Stimulated activated CD8-positive, alpha-beta memory T cell treated with anti-CD3 and anti-CD28 coated beads, Interleukin-15, amount 100 ng/mL, for 24 hours (primary cell): ENCODE data around the gene HYKK.
"Not testable (repeated sequence)": the region's sequence is repeated elsewhere in the genome, so short reads cannot be mapped to it uniquely, and the experiment has no call there.

Source experiments
- DNase-seq: peaks from one replicate; pipeline ENCODE4 v3.0.0-alpha.2; 2020; ENCODE audit warnings: low read depth

The HYKK gene, protein sequence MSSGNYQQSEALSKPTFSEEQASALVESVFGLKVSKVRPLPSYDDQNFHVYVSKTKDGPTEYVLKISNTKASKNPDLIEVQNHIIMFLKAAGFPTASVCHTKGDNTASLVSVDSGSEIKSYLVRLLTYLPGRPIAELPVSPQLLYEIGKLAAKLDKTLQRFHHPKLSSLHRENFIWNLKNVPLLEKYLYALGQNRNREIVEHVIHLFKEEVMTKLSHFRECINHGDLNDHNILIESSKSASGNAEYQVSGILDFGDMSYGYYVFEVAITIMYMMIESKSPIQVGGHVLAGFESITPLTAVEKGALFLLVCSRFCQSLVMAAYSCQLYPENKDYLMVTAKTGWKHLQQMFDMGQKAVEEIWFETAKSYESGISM

GRCh38 chr15:78506971-78507830 lies at the start of gene HYKK:
HYKK (plus strand) TSS chr15:78507577; CDS start chr15:78513089, 5,512 bp downstream.
- DNase-seq: peak; percentile 33

DNA sequence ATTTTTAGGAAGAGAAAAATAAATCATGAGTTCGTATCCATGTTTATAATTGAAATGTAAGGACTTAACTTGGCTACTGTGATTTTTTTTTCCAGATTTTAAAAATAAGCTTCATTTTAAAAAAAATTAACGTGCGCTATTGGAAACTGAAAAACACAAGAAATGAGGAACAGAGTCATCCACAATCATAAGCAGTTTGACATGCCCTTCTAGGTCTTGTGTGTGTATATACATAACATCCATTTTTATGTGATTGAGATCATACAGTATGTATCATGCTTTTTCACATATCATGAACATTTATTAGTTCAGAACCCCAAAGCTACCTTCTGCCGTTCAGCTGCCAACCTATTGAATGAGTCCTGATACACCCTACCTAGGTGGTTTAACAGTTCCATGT lies 46.6 kb upstream of the HYKK start:
- no peak for DNase-seq

DNA sequence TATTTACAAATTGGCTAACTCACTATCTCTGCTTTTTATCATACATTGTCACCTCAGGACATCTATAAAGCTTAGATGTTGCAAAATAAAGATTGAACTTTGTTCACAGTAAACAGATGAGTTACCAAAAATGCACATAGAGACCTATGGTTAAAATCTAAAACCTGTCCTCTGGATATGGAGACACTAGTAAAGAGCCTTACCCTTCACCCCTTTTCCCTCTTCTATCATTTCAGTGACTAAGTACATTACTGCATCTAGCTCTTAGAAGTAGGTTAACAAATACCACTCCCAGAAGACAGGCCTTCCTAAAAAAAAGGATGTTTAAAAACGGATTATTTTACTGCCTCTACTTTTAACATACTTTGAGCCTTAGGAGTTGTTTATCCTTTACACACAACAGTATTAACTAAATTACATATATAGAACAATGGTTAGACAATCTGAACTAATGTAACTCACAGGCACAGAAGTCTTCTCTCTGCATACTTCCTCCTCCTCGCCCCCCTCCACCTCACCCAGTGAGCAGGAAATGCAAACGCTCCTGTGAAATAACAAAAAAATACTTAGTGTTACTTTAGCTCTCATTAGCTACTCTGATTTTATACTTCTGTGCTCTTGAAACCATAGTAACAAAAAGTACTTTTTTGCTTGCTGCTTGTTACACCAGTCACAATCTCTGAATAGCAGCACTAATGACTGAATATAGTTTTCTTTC lies 46.0 kb upstream of the HYKK start:
- DNase-seq: no peak

DNA sequence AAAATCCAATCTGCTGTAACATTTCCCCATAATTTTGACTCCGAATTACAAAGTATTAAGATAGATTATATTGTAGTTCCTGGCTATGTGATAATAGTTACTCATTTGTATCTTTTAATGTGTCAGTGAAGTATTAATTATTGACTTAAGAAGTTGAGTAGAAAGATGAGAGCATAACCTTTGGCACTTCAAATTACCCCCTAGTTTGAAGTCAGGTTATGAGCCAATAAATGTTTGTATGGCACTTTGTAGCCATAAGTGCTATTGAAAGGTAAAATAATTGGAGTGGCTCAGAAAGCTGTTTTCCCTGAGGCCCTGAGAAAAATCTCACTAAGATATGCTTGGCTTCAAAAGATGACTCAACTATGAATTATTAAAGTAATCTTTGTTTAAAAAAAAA lies 38.3 kb upstream of the HYKK start:
- no peak for DNase-seq

DNA sequence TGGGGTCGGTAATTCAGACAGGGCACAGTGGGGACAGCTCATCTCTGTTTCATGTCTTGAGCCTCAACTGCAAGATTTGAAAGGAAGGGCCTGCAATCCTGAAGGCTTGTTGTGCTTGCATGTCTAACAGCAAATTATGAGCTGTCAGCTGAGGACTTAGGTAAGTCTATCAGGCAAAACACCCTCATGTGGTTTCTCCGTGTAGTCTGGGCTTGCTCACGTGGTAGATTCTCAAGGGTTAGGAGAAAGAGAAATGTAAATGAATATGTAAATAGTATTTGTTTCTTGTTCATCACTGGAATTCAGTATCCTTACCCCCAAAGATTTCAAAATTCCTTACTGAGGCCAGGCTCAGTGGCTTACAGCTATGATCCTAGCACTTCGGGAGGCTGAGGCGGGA lies 30.1 kb upstream of the HYKK start:
- DNase-seq: no peak

DNA sequence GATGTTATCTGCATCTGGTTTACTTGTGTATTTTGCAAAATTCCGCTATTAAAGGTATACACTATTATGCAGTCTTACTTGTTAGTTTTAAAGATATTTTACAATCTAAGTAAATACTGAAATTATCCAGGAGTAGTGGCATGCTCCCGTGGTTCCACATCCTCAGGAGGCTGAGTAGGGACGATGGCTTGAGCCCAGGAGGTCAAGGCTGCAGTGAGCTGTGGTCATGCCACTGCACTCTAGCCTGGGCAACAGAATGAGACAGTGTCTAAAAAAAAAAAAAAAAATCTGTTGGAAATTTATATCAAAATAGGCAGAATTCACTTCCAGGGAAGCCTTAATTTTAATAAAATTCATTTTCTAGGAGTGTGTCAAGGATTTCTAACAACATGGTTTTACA lies 27.7 kb upstream of the HYKK start:
- no peak for DNase-seq

DNA sequence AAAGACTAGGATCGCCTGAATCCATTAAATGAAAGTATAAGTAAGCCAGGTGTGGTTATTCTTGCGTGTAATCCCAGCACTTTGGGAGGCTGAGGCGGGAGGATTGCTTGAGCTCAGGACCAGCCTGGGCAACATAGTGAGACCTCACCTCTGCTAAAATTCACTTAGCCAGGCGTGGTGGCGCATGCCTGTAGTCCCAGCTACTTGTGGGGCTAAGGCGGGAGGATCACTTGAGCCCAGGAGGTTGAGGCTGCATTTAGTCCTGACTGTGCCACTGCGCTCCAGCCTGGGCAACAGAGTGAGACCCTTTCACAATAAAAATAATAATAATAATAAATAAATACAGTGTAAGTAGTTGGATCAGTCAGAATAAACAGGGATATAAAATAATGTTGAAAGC lies 25.5 kb upstream of the HYKK start:
- no peak for DNase-seq

GRCh38 chr15:78492872-78493271 lies 14.5 kb upstream of the HYKK start:
- DNase-seq: no peak

DNA sequence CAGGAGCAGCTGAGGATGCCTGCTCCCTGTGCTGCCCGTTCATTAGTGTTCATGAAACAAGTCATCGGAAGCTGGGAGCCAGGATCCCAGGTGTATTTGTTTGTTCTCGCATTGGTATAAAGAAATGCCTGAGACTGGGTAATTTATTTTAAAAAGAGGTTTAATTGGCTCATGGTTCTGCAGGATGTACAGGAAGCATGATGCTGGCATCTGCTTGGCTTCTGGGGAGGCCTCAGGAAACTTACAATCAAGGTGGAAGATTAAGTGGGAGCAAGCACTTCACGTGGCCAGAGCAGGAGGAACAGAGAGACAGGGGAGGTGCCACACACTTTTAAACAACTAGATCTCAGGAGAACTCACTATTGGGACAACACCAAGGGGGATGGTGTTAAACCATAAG lies 5.5 kb upstream of the HYKK start:
- no peak for DNase-seq

DNA sequence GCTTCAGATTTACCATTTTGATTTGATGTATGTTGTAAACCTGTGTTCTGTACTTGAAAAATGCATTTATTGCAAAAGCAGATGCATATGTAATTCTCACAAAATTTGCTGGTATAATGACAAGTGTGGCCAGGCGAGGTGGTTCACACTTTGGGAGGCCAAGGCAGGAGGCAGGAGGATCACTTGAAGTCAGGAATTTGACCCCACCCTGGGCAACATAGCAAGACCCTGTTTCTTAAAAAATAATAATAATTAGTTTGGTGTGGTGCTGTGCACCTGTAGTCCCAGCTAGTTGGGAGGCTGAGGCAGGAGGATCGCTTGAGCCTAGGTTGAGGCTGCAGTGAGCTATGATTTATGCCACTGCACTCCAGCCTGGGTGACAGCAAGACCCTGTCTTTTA lies 4.7 kb upstream of the HYKK start:
- DNase-seq: no peak

DNA sequence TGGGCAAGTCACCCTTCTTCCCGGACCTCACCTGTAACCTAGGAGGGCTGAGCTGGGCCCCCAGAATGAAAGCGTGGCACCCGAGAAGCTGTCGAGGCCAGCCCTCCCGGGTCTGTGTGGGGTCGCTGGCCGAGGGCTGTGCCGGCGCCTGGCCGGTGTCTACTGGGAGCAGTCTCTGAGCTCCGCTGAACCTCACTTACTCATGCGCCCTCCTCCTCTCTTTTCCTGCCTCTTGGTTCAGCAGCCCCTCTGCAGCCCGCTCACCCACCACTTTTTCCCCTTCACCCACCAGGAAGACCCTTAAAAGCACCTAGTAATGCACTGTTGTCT lies 419 bp downstream of the HYKK start:
- no peak for DNase-seq

- no peak for DNase-seq
Measured at GRCh38 chr15:78508272-78508671, 895 bp downstream of the HYKK start.

DNA sequence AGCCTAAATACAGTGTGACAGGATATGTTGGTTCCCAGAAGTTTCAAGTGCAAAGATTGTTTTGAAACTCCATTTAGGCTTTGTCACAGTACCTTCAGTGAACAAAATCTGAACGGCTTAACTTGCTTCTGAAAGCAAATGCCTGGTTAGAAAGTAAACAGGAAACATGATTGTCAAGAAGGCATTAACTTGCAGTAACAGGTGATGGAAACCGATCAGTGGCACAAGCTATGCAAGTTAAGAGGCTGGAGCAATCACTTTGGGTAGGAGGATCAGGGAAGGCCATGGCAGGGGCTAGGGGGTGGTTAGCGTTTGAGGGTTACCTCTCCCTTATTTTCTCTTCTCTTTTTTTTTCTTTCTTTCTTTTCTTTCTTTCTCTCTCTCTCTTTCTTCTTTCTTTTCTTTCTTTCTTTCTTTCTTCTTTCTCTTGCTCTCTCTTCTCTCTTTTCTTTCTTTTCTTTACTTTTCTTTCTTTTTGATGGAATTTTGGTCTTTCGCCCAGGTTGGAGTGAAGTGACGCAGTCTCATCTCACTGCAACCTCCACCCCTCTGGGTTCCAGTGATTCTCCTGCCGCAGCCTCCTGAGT lies 2.4 kb downstream of the HYKK start:
- no peak for DNase-seq

DNA sequence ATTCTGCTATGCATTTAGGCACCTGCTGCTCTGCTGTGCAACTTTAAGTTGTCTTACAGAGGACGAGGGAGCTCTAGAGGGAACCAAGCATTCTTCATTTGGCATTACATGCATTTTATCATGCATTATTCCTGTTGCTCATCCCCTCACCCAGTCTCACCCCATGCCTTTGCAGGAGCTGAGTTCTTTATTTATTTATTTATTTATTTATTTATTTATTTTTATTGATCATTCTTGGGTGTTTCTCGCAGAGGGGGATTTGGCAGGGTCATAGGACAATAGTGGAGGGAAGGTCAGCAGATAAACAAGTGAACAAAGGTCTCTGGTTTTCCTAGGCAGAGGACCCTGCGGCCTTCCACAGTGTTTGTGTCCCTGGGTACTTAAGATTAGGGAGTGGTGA lies 12.7 kb downstream of the HYKK start:
- DNase-seq: not testable (repeated sequence)

DNA sequence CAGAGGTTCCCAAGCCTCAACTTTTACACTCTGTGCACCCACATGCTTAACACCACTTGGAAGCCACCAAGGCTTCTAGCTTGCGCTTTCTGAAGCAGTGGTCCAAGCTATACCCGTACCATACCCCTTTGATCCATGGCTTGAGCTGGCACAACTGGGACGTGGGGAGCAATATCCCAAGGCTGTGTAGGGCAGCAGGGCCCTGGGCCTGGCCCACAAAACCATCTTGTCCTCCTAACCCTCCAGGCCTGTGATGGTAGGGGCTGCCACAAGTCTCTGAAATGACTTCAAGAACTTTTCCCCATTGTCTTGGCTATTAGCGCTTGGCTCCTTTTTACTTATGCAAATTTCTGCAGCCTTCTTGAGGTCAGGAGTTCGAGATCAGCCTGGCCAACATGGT lies 16.9 kb downstream of the HYKK start:
- DNase-seq: no peak

GRCh38 chr15:78527325-78527724 lies 19.9 kb downstream of the HYKK start:
- no peak for DNase-seq

DNA sequence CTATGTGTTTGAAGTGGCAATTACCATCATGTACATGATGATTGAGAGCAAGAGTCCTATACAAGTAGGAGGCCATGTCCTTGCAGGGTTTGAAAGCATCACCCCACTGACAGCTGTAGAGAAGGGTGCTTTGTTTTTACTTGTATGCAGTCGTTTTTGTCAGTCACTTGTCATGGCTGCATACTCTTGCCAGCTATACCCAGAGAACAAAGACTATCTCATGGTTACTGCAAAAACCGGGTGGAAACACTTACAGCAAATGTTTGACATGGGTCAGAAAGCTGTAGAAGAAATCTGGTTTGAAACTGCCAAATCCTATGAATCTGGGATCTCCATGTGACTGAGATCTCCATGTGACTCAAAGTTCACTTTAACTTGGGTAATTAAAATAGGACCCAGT lies 26.0 kb downstream of the HYKK start:
- no peak for DNase-seq

DNA sequence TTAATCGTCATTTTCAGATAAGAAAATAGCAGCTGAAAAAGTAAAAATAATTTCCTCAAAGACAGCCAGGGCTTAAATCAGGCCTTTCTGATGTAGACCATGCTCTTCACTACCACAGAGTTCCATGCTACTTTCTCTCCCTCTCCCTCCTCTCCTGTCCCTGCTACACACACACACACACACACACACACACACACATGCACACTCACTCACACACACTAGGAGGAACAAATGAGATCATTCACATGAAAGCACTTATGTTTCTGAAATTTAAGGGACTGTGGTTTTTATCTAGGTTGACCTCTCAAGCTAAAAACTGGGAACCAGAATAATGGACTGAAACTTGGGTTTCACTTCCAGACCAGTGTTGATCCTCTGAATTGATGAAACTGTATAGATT lies 28.8 kb downstream of the HYKK start:
- DNase-seq: no peak

GRCh38 chr15:78537266-78537905 lies 30.0 kb downstream of the HYKK start:
- no peak for DNase-seq

- DNase-seq: no peak
Measured at GRCh38 chr15:78538358-78538757, 31.0 kb downstream of the HYKK start.

GRCh38 chr15:78539464-78540140 lies 32.2 kb downstream of the HYKK start:
- not testable (repeated sequence) for DNase-seq
